ENCODE data around the gene RAPGEF2.
"Not testable (repeated sequence)": the region's sequence is repeated elsewhere in the genome, so short reads cannot be mapped to it uniquely, and the experiment has no call there.

RAPGEF2 gene

GRCh38 chr4:159283696-159284095 lies 180.8 kb downstream of the RAPGEF2 start:
- DNase-seq: no peak

GRCh38 chr4:159284113-159284512 lies 181.2 kb downstream of the RAPGEF2 start:
- no peak for DNase-seq

GRCh38 chr4:159284733-159285132 lies 181.9 kb downstream of the RAPGEF2 start:
- DNase-seq: no peak

GRCh38 chr4:159287767-159288166 lies 184.9 kb downstream of the RAPGEF2 start:
- DNase-seq: no peak

- no peak for DNase-seq
Observed at GRCh38 chr4:159289682-159290081, 186.8 kb downstream of the RAPGEF2 start.

GRCh38 chr4:159290321-159291030 lies 187.6 kb downstream of the RAPGEF2 start:
- no peak for DNase-seq

GRCh38 chr4:159291176-159291575 lies 188.3 kb downstream of the RAPGEF2 start:
- no peak for DNase-seq

- DNase-seq: no peak
Observed at GRCh38 chr4:159292137-159292896, 189.4 kb downstream of the RAPGEF2 start.

- DNase-seq: no peak
Observed at GRCh38 chr4:159293811-159294515, 191.1 kb downstream of the RAPGEF2 start.

- no peak for DNase-seq
Observed at GRCh38 chr4:159296061-159296460, 193.2 kb downstream of the RAPGEF2 start.

- DNase-seq: no peak
Observed at GRCh38 chr4:159297091-159297490, 194.2 kb downstream of the RAPGEF2 start.

- DNase-seq: no peak
Observed at GRCh38 chr4:159298502-159298901, 195.6 kb downstream of the RAPGEF2 start.

- DNase-seq: no peak
Observed at GRCh38 chr4:159303435-159303834, 200.6 kb downstream of the RAPGEF2 start.

GRCh38 chr4:159305129-159305528 lies 202.2 kb downstream of the RAPGEF2 start:
- no peak for DNase-seq

GRCh38 chr4:159307929-159308328 lies 205.1 kb downstream of the RAPGEF2 start:
- no peak for DNase-seq

GRCh38 chr4:159308566-159309340 lies 205.9 kb downstream of the RAPGEF2 start:
- no peak for DNase-seq

- DNase-seq: no peak
Observed at GRCh38 chr4:159312236-159312635, 209.4 kb downstream of the RAPGEF2 start.

- not testable (repeated sequence) for DNase-seq
Observed at GRCh38 chr4:159315879-159316278, 213.0 kb downstream of the RAPGEF2 start.

GRCh38 chr4:159317203-159317602 lies 214.3 kb downstream of the RAPGEF2 start:
- no peak for DNase-seq

GRCh38 chr4:159319027-159319426 lies 216.1 kb downstream of the RAPGEF2 start:
- DNase-seq: no peak

GRCh38 chr4:159326480-159326879 lies 223.6 kb downstream of the RAPGEF2 start:
- DNase-seq: no peak

- no peak for DNase-seq
Observed at GRCh38 chr4:159328766-159329165, 225.9 kb downstream of the RAPGEF2 start.

GRCh38 chr4:159334461-159334860 lies 231.6 kb downstream of the RAPGEF2 start:
- no peak for DNase-seq

Data from NCI-H1694 treated with DMSO at 0.1 percent for 48 hours (cell line).